H1 (cell line): Measurements from ENCODE around the gene BEST1. TPM values are rescaled to one million over a fixed set of nuclear protein-coding genes. Genes with fewer than 3 reads are reported as not detected.

Experiments used
- CTCF ChIA-PET: fragments of 300-600 bp; sonication (Branson Sonifier 250); formaldehyde crosslinking; loops from one replicate; lab custom pipeline; 2021; ENCODE audit not compliant: partially characterized antibody; lab: Charles Lee
- POLR2A ChIA-PET: fragments of 300-600 bp; sonication (Branson Sonifier 250); formaldehyde crosslinking; loops from one replicate; lab custom pipeline; 2021; ENCODE audit warnings: inconsistent platforms; ENCODE audit not compliant: partially characterized antibody; lab: Charles Lee
- DNase-seq, 2 experiments: peaks; one replicate each; pipeline versions ENCODE4 v3.0.0 to v3.0.0-alpha.2; 2010 to 2022; ENCODE audit warnings: low spot score in 2 of 2, low read depth in 1 of 2, mixed read lengths in 1 of 2
- FAIRE-seq: peaks from 2 replicates; lab custom pipeline; 2011; peaks lifted over from hg19 to GRCh38; lab: Jason Lieb, UNC
- H2AFZ ChIP-seq: 2 replicates; pipeline ENCODE4 v1.8.1; 2012; ENCODE audit warnings: low read length, inconsistent platforms
- H2AK5ac ChIP-seq: 2 replicates; pipeline ENCODE4 v1.6.1; 2013; ENCODE audit warnings: low read depth, low read length
- H2BK120ac ChIP-seq: replicated peaks from 2 replicates; pipeline ENCODE3; 2013; ENCODE audit warnings: low read depth, low read length, inconsistent platforms
- H2BK12ac ChIP-seq: 2 replicates; pipeline ENCODE4 v1.6.1; 2013; ENCODE audit warnings: low read depth, low read length
- H2BK15ac ChIP-seq: 2 replicates; pipeline ENCODE4 v1.6.1; 2013; ENCODE audit warnings: low read length
- H2BK20ac ChIP-seq: 2 replicates; pipeline ENCODE4 v1.6.1; 2013; ENCODE audit warnings: low read length
- H2BK5ac ChIP-seq: 2 replicates; pipeline ENCODE4 v1.6.1; 2013; ENCODE audit warnings: low read depth, low read length
- H3K14ac ChIP-seq: 2 replicates; pipeline ENCODE4 v1.6.1; 2013; ENCODE audit warnings: inconsistent platforms; ENCODE audit not compliant: insufficient read length
- H3K18ac ChIP-seq: 2 replicates; pipeline ENCODE4 v1.6.1; 2013; ENCODE audit warnings: low read length; ENCODE audit errors: extremely low read depth
- H3K23ac ChIP-seq: 2 replicates; pipeline ENCODE4 v1.6.1; 2013; ENCODE audit warnings: inconsistent platforms; ENCODE audit not compliant: insufficient read length
- H3K23me2 ChIP-seq: 2 replicates; pipeline ENCODE4 v1.6.1; 2013; ENCODE audit warnings: low read depth, low read length
- H3K27ac ChIP-seq: 2 replicates; pipeline ENCODE4 v1.6.1; 2011; ENCODE audit warnings: low read depth, low read length, inconsistent platforms
- H3K27me3 ChIP-seq, 4 experiments: replicated peaks in 1 of 4; 1 replicate in 1 of 4; 2 replicates in 3 of 4; pipeline versions ENCODE4 v1.6.1 to v1.8.1; 2011 to 2013; ENCODE audit warnings: low read length in 3 of 4, mild to moderate bottlenecking in 3 of 4, inconsistent platforms in 2 of 4, mixed read lengths in 2 of 4, moderate library complexity in 1 of 4; ENCODE audit not compliant: control insufficient read depth in 3 of 4, insufficient read depth in 3 of 4; ENCODE audit errors: extremely low read depth in 1 of 4
- H3K36me3 ChIP-seq, 4 experiments: 2 replicates each; pipeline versions ENCODE4 v1.6.1 to v1.8.1; 2011 to 2013; ENCODE audit warnings: mild to moderate bottlenecking in 4 of 4, low read length in 3 of 4, moderate library complexity in 2 of 4, control low read depth in 1 of 4, inconsistent platforms in 1 of 4; ENCODE audit not compliant: insufficient read depth in 4 of 4, control insufficient read depth in 2 of 4
- H3K4ac ChIP-seq: replicated peaks from 2 replicates; pipeline ENCODE3; 2013; ENCODE audit warnings: low read length, low read depth, mixed read lengths, inconsistent platforms; ENCODE audit not compliant: insufficient read length
- H3K4me1 ChIP-seq, 4 experiments: replicated peaks in 1 of 4; 1 replicate in 1 of 4; 2 replicates in 3 of 4; pipeline versions ENCODE4 v1.6.1 to v1.8.1; 2011 to 2013; ENCODE audit warnings: low read length in 3 of 4, inconsistent platforms in 2 of 4, mixed read lengths in 1 of 4; ENCODE audit not compliant: insufficient read depth in 4 of 4, control insufficient read depth in 3 of 4
- H3K4me2 ChIP-seq, 2 experiments: 2 replicates each; pipeline versions ENCODE4 v1.6.1 to v1.8.1; 2011 to 2013; ENCODE audit warnings: low read depth in 2 of 2, low read length in 2 of 2, control low read depth in 1 of 2, inconsistent platforms in 1 of 2, mild to moderate bottlenecking in 1 of 2; ENCODE audit not compliant: insufficient read depth in 1 of 2
- H3K4me3 ChIP-seq, 4 experiments: fragments of 200-600, 300-600 bp in 1 of 4; sonication (generic), shearing (Covaris generic), sonication (Bioruptor Twin) in 1 of 4; 2 replicates each; pipeline versions ENCODE4 v1.5.1 to v1.8.1; 2011 to 2016; ENCODE audit warnings: low read length in 4 of 4, low read depth in 3 of 4, control low read depth in 2 of 4, inconsistent platforms in 2 of 4, mild to moderate bottlenecking in 2 of 4, mixed read lengths in 1 of 4, moderate library complexity in 1 of 4; ENCODE audit not compliant: insufficient read depth in 2 of 4; ENCODE audit errors: extremely low read depth in 1 of 4
- H3K56ac ChIP-seq: replicated peaks from 2 replicates; pipeline ENCODE3; 2013; ENCODE audit warnings: low read depth, mild to moderate bottlenecking, mixed read lengths, low read length, inconsistent platforms; ENCODE audit not compliant: insufficient read length
- H3K79me1 ChIP-seq: 2 replicates; pipeline ENCODE4 v1.6.1; 2013; ENCODE audit warnings: low read depth, low read length, control low read depth
- H3K79me2 ChIP-seq, 2 experiments: 2 replicates each; pipeline versions ENCODE4 v1.6.1 to v1.8.1; 2012 to 2013; ENCODE audit warnings: low read length in 2 of 2, mild to moderate bottlenecking in 2 of 2, inconsistent platforms in 1 of 2; ENCODE audit not compliant: insufficient read depth in 2 of 2, control insufficient read depth in 1 of 2
- H3K9ac ChIP-seq, 4 experiments: replicated peaks in 1 of 4; 1 replicate in 1 of 4; 2 replicates in 3 of 4; pipeline versions ENCODE4 v1.6.1 to v1.8.1; 2011 to 2013; ENCODE audit warnings: low read depth in 3 of 4, low read length in 3 of 4, control low read depth in 2 of 4, mild to moderate bottlenecking in 2 of 4, moderate library complexity in 2 of 4, inconsistent platforms in 1 of 4; ENCODE audit errors: extremely low read depth in 1 of 4
- H3K9me3 ChIP-seq, 2 experiments: 2 replicates each; pipeline versions ENCODE4 v1.6.1 to v1.8.1; 2012 to 2013; ENCODE audit warnings: mild to moderate bottlenecking in 2 of 2, moderate library complexity in 2 of 2, control low read depth in 1 of 2, inconsistent platforms in 1 of 2, low read depth in 1 of 2, low read length in 1 of 2, mixed read lengths in 1 of 2; ENCODE audit not compliant: insufficient read depth in 2 of 2
- H4K20me1 ChIP-seq, 2 experiments: replicated peaks in 1 of 2; 2 replicates each; pipeline versions ENCODE3 to v1.8.1; 2011 to 2013; ENCODE audit warnings: inconsistent platforms in 2 of 2, low read length in 2 of 2, mild to moderate bottlenecking in 1 of 2; ENCODE audit not compliant: insufficient read depth in 2 of 2, control insufficient read depth in 1 of 2
- H4K5ac ChIP-seq: 2 replicates; pipeline ENCODE4 v1.6.1; 2013; ENCODE audit warnings: low read length, low read depth, mixed read lengths, inconsistent platforms; ENCODE audit not compliant: insufficient read length
- H4K8ac ChIP-seq: 2 replicates; pipeline ENCODE4 v1.8.0; 2013; ENCODE audit warnings: mild to moderate bottlenecking, moderate library complexity, low read length, inconsistent platforms; ENCODE audit not compliant: insufficient read depth; ENCODE audit errors: extremely low read depth
- H4K91ac ChIP-seq: replicated peaks from 2 replicates; pipeline ENCODE3; 2013; ENCODE audit warnings: low read length, mixed read lengths, inconsistent platforms; ENCODE audit not compliant: insufficient read length
- BCL11A ChIP-seq, 2 experiments: IDR thresholded peaks; one replicate each; pipeline ENCODE4 v1.6.1; 2011; ENCODE audit warnings: low read depth in 2 of 2, low read length in 2 of 2, mild to moderate bottlenecking in 2 of 2
- CHD1 ChIP-seq: IDR thresholded peaks from 2 replicates; pipeline ENCODE4 v1.6.1; 2012; ENCODE audit warnings: low read depth, low read length, improper control_type of control experiment
- KDM5A ChIP-seq: fragments of 200-600 bp; IDR thresholded peaks from 2 replicates; pipeline ENCODE4 v1.7.1; 2012; ENCODE audit warnings: mild to moderate bottlenecking, low read length, inconsistent platforms, mixed read lengths
- MAFK ChIP-seq: IDR thresholded peaks from 2 replicates; pipeline ENCODE4 v1.6.1; 2012; ENCODE audit warnings: low read depth, mild to moderate bottlenecking, improper control_type of control experiment, low read length
- NANOG ChIP-seq: IDR thresholded peaks from 2 replicates; pipeline ENCODE4 v1.6.1; 2011; ENCODE audit warnings: low read length, low read depth, mild to moderate bottlenecking, inconsistent platforms; ENCODE audit not compliant: insufficient read depth, poor library complexity, severe bottlenecking
- POU5F1 ChIP-seq: IDR thresholded peaks from 2 replicates; pipeline ENCODE4 v1.6.1; 2011; ENCODE audit warnings: low read depth, mild to moderate bottlenecking, low read length, moderate library complexity
- RXRA ChIP-seq: IDR thresholded peaks from 2 replicates; pipeline ENCODE4 v1.6.1; 2011; ENCODE audit warnings: low read depth, mild to moderate bottlenecking, low read length, moderate library complexity; ENCODE audit not compliant: insufficient read depth
- SP1 ChIP-seq: IDR thresholded peaks from 2 replicates; pipeline ENCODE4 v1.6.1; 2011; ENCODE audit warnings: low read depth, low read length
- SP2 ChIP-seq: IDR thresholded peaks from 2 replicates; pipeline ENCODE4 v1.6.1; 2012; ENCODE audit warnings: mild to moderate bottlenecking, low read length, inconsistent platforms
- SUZ12 ChIP-seq: fragments of 200-600 bp; sonication (generic); IDR thresholded peaks from 2 replicates; pipeline ENCODE4 v1.6.1; 2012; ENCODE audit warnings: mild to moderate bottlenecking, inconsistent platforms, low read length, moderate library complexity, mixed read lengths
- YY1 ChIP-seq: IDR thresholded peaks from 2 replicates; pipeline ENCODE4 v1.6.1; 2011; ENCODE audit warnings: low read depth, mild to moderate bottlenecking, low read length
- WGBS, 2 experiments: shearing (Covaris generic) in 1 of 2; methylation state at CpG; one replicate each; pipeline versions ENCODE4 v1.1.6 to v1.1.7; 2013 to 2015; ENCODE audit warnings: low lambda C conversion rate in 2 of 2, mixed read lengths in 2 of 2, inconsistent platforms in 1 of 2, low coverage in 1 of 2, missing lambda C conversion rate in 1 of 2; ENCODE audit not compliant: insufficient replicate concordance in 2 of 2, insufficient coverage in 1 of 2, insufficient read length in 1 of 2; ENCODE audit errors: extremely low coverage in 1 of 2, missing lambda C conversion rate in 1 of 2; 5-methylcytosine and 5-hydroxymethylcytosine counted together
- polyA plus RNA-seq, 7 experiments: library from polyadenylated mRNA; depleted of rRNA in 3 of 7; stranded (reverse) in 5 of 7; unstranded in 2 of 7; fragments of >200 nt in 5 of 7; fragments of 200-250 nt in 2 of 7; gene quantifications; 1 replicate in 5 of 7; 2 replicates in 1 of 7; 4 replicates in 1 of 7; pipeline versions ENCODE4 v1.2.1 to v1.2.3, GENCODE V29; 2011 to 2013; ENCODE audit warnings: missing spikeins in 2 of 7, mixed read lengths in 2 of 7
- total RNA-seq: library from RNA; stranded (reverse); fragmentation: NEBNext Ultra II Directional; extraction: Animal tissue kit (Norgen Biotek cat#: 25700); gene quantifications from 2 replicates; pipeline ENCODE4 v1.2.1, GENCODE V29; 2021
- TF ChIP-seq, protein P1 (sequence below), 3 experiments: IDR thresholded peaks; 1 replicate in 2 of 3; 2 replicates in 1 of 3; pipeline versions ENCODE4 v1.5.1 to v1.6.1; 2011; ENCODE audit warnings: low read length in 3 of 3, mild to moderate bottlenecking in 3 of 3, inconsistent platforms in 2 of 3, low read depth in 1 of 3, moderate library complexity in 1 of 3; ENCODE audit not compliant: insufficient read depth in 1 of 3; ENCODE audit errors: control extremely low read depth in 1 of 3

Gene BEST1
- total and polyA plus RNA-seq, 2 of the 8 experiments (the other 6 are each of a cell fraction or from before 2014, with no cell fraction given): 0.22 to 0.62 TPM

DNA sequence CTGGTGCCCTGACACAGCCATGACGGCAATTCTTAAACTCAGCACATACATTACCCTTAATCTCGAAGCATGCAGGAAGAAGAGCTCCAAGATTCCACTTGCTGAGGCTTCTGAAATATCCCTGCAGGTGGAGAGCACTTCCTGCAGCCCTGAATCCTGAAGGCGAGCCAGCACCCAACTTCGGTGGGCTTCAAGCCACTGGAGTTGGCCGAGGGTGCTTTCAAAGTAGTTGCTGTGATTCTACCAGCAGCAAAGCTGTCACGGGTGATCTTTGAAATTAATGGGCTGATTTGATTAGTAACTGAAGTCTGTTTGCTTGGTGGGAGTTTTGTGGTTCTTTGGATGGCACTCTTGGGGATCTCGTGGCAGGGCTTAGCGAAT is 26.3 kb downstream of the BEST1 start:
- Histone ChIP-seq H3K4me3 (no peak overlapping the region), H2AK5ac (no peak overlapping the region), H3K4me1 (peaks cover 3 to 16% (median 11%) of the 10 kb centered on the region in 4 experiments), H4K8ac (no peak overlapping the region), H2BK20ac (no peak overlapping the region; the same call in 1 of the 2 replicates), H4K91ac (no peak overlapping the region), H2AFZ (no peak overlapping the region), H2BK15ac (no peak overlapping the region), H4K20me1 (peaks cover 0 to 2% of the 10 kb centered on the region in 2 experiments), H3K4me2 (no peak overlapping the region), H2BK5ac (no peak overlapping the region), H3K36me3 (no peaks in the 10 kb centered on the region), H3K9me3 (no peaks in the 10 kb centered on the region), H4K5ac (no peak overlapping the region), H3K56ac (no peak overlapping the region), H3K23me2 (no peaks in the 10 kb centered on the region), H2BK12ac (no peak overlapping the region), H3K14ac (no peak overlapping the region), H3K9ac (no peak overlapping the region), H3K27me3 (peaks cover 4 to 24% (median 8%) of the 10 kb centered on the region in 4 experiments; a peak in 4 of 7 replicates), H3K79me2 (no peaks in the 10 kb centered on the region), H2BK120ac (no peak overlapping the region), H3K18ac (no peak overlapping the region), H3K79me1 (no peaks in the 10 kb centered on the region), H3K4ac (no peak overlapping the region), H3K27ac (no peak overlapping the region), H3K23ac (no peak overlapping the region)
- 93% methylated on average over 8 of the region's 8 CpGs; no CpG with 5 or more reads in 1 of the 2 experiments for WGBS, 2 experiments
- FAIRE-seq: no peak
- no peak for DNase-seq
- ChIA-PET POLR2A (interaction anchor here (0.6 to 25.7 kb wide), 4 partner anchors 14 to 22 kb away, joined by 3 to 458 read pairs (median 4); partner anchors contain the start of genes BEST1 and FTH1), CTCF (interaction anchor here (0.5 to 3.1 kb wide), 6 partner anchors 9 to 105 kb away, joined by 3 to 10 read pairs (median 4); no protein-coding TSS in a partner anchor)
- no peak for TF ChIP-seq BCL11A (IDR thresholded peaks at IDR 0.05; ENCODE audit: low read depth in 2 of 2, low read length in 2 of 2)
- no peak for TF ChIP-seq POU5F1
- TF ChIP-seq SP2: no peak
- no peak for TF ChIP-seq KDM5A
- TF ChIP-seq RXRA: no peak
- TF ChIP-seq CHD1: no peak
- no peak for TF ChIP-seq MAFK
- no peak for TF ChIP-seq YY1
- TF ChIP-seq NANOG: no peak
- TF ChIP-seq SP1: no peak
- TF ChIP-seq, protein P1, sequence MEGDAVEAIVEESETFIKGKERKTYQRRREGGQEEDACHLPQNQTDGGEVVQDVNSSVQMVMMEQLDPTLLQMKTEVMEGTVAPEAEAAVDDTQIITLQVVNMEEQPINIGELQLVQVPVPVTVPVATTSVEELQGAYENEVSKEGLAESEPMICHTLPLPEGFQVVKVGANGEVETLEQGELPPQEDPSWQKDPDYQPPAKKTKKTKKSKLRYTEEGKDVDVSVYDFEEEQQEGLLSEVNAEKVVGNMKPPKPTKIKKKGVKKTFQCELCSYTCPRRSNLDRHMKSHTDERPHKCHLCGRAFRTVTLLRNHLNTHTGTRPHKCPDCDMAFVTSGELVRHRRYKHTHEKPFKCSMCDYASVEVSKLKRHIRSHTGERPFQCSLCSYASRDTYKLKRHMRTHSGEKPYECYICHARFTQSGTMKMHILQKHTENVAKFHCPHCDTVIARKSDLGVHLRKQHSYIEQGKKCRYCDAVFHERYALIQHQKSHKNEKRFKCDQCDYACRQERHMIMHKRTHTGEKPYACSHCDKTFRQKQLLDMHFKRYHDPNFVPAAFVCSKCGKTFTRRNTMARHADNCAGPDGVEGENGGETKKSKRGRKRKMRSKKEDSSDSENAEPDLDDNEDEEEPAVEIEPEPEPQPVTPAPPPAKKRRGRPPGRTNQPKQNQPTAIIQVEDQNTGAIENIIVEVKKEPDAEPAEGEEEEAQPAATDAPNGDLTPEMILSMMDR (IDR thresholded peaks at IDR 0.05; ENCODE audit: control extremely low read depth in 1 of 3, insufficient read depth in 1 of 3, low read depth in 1 of 3, low read length in 3 of 3): no peak
- TF ChIP-seq SUZ12: no peak
